NCI-H82 (cell line): Measurements from ENCODE around the gene DLK2.
"Not testable (repeated sequence)": the region's sequence is repeated elsewhere in the genome, so short reads cannot be mapped to it uniquely, and the experiment has no call there.

Experiments used
- DNase-seq: peaks from one replicate; lab custom pipeline; 2025; lab: John Stamatoyannopoulos, UW

DLK2 gene, protein sequence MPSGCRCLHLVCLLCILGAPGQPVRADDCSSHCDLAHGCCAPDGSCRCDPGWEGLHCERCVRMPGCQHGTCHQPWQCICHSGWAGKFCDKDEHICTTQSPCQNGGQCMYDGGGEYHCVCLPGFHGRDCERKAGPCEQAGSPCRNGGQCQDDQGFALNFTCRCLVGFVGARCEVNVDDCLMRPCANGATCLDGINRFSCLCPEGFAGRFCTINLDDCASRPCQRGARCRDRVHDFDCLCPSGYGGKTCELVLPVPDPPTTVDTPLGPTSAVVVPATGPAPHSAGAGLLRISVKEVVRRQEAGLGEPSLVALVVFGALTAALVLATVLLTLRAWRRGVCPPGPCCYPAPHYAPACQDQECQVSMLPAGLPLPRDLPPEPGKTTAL

DNA sequence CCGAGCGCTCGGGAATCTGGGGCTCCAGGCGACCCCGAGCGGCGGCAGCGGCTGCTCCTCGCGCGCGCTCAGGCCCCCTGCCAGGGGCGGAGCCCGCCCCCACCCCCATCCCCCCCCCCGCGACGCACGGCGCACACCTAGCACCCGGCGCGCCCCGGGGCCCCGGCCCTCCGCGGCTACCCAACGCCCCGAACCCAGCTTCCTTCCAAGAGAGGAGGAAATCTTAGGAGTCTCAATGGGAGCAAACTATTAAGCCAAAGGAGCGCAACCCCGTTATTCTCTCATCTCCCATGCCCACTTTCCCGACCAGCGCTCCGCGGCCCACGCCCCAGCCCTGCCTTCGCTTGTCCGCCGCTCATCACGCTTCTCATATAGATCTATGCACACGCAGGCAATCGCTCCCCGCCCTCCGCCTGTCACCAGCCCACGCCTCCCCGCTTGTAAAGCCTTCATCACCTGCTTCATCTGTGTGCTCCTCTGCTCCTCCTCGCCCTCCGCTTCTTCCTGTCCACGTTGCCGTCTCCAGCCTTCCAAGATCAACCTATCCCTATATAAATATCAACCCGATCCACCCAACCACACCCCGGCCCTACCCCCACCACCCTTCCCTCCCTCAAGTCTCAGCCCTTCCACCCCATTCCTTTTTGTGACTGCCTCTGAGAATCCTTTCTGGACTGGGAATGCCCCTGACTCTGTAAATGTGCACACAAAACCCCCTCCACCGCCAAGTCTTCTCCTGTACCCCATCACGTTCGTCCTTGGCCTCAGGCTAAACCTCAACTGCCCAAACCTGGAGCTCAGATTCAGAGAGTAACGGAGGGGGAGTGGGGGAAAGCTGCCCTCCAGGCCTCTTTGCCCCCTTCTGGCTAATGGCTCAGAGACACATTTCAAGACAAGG is at the start of gene DLK2:
Gene DLK2 (minus strand): TSS at position 18 of the 898 bp plus-strand sequence. CDS start 723 bp downstream, outside the sequence.
- peak; percentile 85 for DNase-seq

DNA sequence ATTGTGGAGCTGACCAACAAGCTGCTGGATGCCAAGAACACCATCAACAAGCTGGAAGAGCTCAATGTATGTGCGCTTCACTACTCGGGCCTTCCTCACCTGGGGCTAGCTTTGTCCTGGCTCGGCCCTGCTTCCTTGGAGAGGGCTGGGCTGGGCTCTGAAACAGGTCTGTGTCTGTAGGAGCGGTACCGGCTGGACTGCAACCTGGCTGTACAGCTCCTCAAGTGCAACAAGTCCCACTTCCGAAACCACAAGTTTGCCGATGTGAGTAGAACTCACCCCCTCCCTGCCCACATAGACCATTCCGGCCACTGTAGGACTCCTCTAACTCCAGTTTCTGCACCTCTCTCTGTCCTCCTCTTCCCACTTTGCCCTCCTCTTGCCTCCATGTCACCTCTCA is 48.1 kb upstream of the DLK2 start:
- DNase-seq, result no peak

DNA sequence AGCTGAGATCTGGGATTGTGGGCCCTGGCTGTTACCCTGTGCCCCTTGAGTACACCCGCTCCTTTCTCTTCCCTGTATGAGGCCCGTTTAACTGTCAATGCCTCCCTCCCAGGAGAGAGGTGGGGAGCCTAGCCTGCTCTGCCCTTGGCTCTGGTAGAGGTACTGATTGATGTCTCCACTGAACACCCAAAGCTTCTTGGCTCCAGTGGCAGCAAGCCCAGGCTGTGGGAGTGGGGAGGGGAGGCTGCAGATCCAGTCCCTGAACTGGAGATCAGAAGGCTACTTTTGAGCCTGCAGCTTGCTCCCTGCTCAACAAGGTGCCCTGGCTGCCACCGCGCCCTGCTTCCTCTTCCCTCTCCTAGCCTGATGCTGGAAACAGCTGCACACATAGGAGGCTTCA is 47.3 kb upstream of the DLK2 start:
- no peak for DNase-seq

DNA sequence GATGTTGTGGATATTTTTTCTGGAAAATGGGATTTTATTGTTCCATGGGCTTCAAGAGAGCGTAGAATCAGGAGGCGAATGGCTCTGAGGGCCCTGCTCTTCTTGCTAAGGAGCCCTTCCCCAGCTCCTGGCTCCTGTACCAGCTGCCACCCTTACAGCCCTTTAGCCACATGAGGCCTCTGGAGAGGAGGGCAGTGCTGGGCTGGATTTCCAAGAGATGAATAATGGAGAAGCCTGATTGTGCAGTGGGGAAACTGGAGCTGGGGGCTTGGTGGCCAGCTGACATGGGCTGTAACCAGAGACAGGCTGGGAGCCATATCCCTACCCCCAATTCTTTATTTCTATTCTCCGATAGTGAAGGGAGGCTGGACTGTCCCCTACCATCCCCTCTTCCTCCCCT is 45.6 kb upstream of the DLK2 start:
- DNase-seq, result no peak

DNA sequence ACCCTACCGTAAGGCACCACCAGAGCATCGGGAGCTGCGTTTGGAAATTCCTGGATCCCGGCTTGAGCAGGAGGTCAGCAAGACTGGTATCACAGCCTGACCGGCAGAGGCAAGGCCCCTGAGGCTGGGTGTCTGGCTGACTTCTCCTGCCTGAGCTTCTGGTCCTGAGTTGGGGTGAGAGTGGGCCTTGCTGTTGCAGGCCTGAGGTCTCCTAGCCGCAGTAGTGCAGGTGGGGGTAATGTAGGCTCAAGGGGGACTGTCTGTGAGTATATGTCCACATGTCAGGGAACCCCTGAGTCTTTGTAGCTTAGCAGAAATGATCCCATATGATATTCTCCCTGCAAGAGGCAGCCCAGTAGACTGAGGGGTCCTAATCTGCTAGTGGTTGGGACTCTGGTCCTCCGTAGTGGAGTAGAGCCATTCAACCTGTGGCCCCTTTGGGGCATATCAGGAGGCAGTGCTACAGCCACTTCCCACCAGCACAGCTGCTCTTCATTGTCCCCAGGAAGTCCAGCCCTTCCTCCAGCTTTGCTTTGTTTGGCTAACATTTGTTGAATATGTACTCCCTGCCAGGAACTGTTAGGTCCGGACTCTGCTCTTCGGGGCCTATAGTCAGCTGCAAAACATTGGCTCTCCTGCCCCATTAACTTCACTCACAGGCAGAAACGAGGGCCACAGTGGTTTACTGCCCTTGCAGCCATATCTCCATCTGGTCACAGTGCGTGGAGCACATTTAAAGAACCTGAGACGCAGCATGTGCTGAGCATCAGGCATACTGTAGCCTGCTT is 43.9 kb upstream of the DLK2 start:
- DNase-seq, result no peak

DNA sequence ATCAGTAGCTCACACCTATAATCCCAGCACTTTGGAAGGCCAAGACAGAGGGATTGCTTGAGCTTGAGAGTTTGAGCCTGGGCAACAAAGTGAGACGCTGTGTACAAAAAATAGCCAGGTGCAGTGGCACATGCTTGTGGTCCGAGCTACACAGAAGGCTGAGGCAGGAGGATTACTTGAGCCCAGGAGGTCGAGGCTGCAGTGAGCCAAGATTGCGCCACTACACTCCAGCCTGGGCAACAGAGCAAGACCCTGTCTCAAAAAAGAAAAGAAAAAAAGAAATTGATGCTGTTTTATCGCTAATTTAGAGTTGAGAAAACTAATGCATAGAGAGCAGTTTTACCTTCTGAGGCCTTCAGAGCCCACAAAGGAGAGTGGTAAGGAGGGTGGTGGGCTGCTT is 42.9 kb upstream of the DLK2 start:
- not testable (repeated sequence) for DNase-seq

DNA sequence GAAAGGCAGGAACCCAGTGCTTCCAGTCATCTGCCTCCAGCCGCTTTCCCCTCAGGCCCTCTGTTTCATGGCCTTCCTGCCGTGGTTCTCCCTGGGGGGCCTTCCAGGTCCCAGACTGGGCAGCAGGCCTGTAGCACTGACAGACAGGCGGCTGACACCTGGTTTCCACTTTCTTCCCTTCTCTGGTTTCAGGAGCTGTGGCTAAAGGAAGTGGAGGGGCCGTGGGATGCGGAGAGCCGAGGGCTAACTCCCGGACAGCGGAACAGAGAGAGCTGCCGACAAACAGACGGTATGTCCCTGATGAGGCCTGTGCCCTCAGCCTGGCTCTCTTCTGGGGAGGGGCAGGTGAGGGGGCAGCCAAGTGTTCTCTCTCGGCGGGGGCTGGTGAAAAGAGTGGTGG is 42.3 kb upstream of the DLK2 start:
- no peak for DNase-seq

DNA sequence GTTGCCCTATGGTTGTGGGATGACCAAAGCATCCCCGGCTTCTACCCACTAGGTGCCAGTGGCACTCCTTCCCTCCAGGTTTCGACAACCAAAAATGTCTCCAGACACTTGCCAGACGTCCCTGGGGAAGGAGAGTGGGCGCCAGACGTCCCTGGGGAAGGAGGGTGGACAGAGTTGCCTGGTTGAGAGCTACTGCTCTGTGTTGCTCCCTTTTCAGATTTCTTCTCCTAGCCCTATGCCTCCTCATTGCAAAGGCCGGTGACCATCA is 41.7 kb upstream of the DLK2 start:
- DNase-seq, result no peak

DNA sequence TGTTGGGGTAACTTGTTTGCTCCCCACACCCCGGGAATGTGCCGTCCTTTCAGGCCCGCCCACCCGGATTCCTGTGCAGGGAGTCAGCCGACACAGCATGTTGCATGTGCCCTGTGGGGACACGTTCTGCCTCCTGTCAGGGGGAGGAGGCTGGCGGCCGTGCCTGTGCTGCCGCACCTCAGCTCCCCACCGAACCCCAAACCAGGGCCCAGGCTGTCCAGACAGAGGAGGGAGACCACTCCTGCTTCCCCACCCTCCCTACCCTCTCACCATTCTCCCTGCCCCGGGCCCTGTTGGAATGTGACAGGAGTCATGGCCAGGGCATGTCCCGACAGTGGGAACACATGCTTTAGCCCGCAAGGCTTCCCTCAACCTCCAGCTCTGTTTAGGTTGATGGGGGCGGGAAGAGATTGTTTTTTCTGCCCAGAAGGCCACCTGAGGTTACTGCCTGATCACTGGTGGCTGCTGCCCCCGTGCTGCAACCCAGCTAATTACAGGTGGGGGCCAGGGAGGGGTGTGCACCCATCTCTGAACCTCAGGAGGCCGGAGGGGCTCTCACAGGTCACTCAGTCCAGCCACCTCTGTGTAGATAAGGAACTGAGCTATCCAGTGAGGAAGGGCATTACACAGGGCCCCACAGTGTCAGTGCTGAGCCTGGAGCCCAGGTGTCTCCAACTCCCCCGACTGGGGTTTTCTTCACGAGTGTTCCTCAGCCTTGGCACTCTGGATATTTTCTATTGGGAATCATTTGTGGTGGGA is 41.2 kb upstream of the DLK2 start:
- peak; percentile 68 for DNase-seq

DNA sequence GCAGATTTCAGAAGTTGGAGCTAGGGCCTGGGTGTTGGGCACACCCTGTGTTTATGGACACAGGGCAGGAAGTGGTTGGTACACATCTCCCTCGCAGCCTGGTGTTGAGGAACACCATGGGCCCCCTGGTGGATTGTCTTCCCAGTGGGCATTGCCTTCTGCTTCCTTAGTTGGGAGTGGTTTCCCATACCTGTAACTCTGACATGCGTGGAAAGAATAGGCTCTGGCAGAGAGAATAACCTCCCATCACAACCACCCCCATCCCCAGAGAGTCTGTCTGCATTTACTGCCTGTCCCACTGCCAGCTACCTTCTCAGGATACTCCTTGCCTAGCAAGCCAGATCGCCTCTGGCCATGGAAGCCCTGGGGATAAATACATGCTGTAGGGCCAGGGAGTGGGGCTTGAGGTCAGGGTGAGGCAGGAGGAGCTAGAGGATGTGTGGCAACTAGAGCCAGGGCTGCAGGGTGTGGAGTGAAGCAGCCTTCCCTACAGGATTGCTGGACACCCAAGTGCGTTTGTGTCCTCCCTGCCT is 40.1 kb upstream of the DLK2 start:
- DNase-seq, result peak; percentile 42

DNA sequence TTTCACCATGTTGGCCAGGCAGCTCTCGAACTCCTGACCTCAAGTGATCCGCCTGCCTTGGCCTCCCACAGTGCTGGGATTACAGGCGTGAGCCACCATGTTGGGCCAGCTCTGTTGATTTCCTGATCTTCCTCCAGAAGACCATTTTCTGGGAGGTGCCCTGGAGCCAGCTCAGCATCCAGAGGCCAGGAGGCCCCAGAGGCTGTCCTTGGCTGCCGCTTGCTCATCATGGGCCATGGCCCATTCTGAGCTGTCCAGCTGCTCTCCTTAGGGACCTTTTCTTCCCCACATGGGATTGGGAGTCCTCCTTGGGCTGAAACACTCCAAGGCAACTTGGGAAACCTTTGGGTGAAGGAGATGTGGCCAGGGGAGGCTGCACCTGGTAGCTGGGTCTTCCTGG is 39.4 kb upstream of the DLK2 start:
- DNase-seq, result no peak

DNA sequence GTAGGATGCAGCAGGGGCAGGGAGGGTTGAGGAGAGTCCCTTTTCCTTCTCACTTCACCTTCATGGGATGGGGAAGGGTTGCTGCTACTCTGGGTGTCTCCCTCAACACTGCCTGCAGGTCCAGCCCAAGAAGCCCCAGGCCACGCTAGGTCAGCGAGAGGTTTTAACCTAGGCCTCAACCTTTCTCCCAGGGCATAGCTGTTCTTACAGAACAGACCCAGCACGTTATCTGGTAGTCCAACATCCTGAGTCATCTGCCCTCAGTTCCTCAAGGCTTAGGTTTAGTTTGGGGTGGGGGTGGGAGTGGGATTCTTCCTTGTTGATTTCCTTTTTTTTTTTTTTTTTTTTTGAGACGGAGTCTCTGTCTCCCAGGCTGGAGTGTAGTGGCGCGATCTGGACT is 39.0 kb upstream of the DLK2 start:
- DNase-seq, result no peak

DNA sequence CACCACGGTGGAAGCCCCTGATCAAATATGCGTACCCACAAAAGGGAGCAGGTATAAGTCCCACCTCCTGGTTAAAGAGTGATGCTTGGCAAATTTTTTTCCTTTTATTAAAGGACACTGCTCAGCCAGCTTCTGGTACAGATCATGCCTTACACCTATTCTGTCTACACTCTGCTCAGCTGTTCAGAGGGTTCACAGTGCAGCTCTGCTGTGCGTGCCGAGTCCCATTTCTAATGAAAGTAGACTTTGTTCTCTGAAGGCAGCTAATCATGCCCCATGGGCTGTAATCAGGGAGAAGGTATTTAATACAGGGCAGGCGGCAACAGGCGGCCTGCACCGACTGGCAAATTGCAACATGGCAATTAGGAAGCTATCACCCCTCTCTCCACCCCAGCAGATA is 38.5 kb upstream of the DLK2 start:
- DNase-seq, result no peak

DNA sequence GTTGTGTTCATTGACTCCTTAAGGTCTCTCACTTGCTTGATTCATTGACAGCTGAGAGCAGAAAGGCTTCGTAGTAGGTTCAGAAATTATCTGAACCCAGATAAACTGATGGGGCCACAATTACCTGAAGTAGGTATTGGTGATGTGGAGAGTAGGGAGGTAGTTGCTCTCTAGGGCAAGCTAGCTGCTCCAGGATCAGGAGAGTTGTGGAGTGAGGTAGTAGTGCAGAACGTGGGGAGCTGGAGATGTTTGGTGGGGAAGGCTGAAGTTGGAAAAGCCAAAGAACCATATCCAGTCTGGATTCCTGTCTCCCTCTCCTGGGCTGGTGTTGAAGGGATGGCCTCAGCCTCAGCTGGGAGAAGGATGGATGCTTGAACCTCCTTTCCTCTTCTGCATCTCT is 37.9 kb upstream of the DLK2 start:
- no peak for DNase-seq

DNA sequence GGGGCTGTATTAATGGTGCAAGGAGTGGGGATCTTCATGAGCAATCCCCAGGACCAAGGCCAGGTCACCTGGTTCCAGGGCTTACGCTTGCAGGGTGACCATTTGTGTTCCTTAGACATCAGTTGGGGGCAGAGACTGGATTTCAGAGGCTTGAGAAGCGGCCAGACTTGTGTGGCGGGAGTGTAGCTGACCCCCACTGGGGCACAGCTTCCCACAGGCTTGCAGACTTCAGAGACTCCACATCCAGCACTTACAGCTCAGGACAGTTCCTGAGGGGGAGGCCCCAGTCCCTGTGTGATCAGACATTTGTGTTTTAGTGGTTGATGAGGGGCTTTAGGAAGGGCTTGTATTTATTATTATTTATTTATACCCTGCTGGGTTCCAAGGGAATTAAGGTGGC is 37.3 kb upstream of the DLK2 start:
- DNase-seq, result no peak

DNA sequence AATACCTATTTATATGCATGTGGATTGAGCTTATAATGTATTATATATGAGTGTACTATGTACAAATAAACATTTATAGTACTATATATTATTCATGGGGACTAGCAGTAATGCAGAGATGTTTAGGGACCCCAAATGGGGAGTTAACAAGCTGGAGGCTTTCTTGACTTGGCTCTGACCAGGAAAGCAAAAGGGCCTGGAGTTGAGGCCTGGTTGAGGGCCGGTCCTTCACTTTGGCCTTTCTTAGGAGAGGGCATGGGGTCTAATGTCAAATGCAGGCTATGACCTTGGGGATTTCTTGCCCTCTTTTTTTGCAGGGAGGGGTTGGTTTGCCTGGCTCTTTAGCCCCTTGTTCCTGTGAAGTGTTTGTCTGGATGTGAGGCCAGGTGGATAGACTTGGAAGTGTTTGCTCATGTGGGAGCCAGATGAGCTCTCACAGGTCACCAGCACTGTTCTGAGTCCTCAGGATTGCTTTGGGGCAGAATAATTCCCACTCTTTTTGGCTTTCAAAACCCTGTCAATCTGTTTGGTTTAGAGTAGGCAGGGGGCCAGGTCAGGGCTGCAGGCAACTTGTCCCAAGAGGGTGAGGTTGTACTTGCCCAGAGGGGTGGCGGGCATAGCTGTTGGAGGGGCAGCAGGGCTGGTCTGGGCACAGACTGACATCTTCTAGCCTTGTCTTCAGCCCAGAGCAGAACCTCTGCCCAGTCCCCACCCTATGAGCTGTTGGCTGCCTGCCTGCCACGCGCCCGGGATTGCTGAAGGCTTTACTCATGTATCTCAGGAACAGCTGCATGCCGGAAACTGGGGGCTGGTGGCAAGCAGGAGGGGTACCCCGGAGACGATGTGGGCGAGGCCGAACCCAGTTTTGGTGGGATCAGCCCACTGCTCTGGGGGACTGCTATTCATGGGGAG is 36.7 kb upstream of the DLK2 start:
- no peak for DNase-seq

DNA sequence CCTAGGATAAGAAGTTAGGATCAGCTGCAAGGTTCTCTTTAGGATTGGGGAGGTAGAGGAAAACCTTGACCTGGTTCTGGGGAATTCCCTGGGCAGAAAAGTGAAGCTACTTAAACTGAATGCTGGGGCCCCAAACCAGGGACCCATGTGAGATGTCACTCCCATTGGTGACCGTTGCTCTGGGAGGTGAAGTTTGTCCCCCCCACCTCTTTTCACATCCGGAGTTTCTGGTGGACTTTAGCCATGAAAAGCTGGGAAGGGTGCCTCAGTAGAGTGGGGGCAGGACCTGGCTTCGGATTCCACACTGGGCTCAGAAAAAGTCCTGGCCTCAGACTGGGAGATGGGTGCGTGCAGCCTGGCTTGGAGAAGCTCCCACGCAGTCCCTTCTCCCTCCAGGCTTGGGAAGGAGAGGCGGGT is 35.2 kb upstream of the DLK2 start:
- no peak for DNase-seq

DNA sequence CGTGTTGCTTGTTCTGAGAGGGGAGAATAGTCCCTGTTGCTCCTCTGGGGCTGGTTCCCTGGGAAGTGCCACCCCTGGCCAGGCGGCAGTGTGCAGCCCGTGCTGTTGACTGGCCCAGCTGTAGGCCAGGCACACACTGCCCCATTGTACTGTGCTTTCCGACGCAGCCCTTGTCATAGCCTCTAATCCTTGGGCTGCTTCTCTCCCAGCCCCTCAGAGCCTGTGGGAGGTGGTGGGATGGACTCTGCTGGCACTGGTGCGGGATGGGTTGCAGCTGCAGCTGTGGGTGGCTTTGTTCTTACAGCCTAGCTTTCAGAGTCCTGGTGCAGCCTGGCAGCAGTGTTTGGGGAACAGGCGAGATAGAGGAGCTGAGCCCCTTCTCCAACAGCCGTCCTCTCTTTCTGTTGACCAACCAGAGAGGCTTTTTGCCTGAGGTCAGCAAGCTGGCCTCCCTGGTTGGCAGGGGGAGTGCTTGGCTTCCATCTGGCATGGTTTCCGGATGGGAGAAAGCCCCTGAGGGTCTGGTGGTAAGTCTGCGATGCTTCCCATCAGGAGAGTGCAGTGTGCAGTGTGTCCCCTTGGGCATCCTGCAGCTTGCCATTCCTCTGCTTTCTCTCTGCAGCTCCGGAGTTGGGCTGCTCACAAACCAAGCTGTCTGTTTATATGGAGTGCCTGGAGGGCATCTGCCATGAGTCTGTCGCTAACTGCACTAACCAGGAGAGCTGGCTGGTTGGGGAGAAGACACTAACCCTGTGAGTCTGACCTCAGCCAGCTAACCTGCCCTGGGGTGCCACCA is 34.1 kb upstream of the DLK2 start:
- DNase-seq, result no peak

DNA sequence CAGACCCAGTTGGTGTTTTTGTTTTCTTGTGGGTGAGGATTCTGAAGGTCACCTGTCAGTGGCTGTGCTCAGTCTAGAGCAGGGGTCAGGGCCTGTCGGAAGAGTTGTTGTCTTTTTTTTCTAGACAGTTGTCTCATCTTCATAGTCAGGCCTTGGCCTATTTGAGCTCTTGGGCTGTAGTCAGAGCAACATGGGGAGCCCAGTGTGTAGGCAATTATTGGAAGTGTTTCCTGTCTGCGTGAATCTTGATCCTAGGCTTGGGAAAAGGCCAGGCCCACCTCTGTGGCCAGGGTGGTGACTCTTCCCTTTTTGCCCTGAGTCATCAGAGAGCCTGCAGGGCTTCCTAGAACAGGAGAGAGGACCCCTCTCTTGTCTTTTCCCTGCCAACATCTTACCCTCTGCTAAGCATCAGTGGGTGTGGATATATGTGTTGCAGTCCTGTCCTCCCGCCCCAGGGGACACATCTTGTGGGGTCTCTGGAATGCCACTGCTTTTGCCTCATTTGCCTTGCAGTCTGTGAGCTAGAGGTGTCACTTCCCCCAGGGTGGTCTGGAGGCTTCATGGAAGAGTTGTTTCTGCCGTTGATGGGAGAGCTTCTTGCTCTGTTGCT is 33.4 kb upstream of the DLK2 start:
- DNase-seq, result no peak
